GM12875 (cell line): Measurements from ENCODE around the gene LRBA.
"Not testable (repeated sequence)": the region's sequence is repeated elsewhere in the genome, so short reads cannot be mapped to it uniquely, and the experiment has no call there.

Experiments
- H3K4me3 ChIP-seq: one replicate; pipeline ENCODE4 v1.5.1; 2011; ENCODE audit warnings: low read depth, low read length, control low read depth
- CTCF ChIP-seq: IDR thresholded peaks from 2 replicates; pipeline ENCODE4 v1.5.1; 2011; ENCODE audit warnings: low read depth, mild to moderate bottlenecking, control low read depth, inconsistent platforms, low read length, moderate library complexity, borderline replicate concordance; ENCODE audit not compliant: insufficient read depth

LRBA gene

GRCh38 chr4:151031831-151032605 lies 16.9 kb upstream of the LRBA start:
- no peak for TF ChIP-seq CTCF

GRCh38 chr4:151029537-151029936 lies 14.5 kb upstream of the LRBA start:
- no peak for TF ChIP-seq CTCF
- no peak overlapping the region for H3K4me3 ChIP-seq

More at GRCh38 chr4:151031831-151032605, 16.9 kb upstream of the LRBA start:
- H3K4me3 ChIP-seq: no peak overlapping the region

- not testable (repeated sequence) for H3K4me3 ChIP-seq
Observed at GRCh38 chr4:151029006-151029405, 13.9 kb upstream of the LRBA start.

- no peak overlapping the region for H3K4me3 ChIP-seq
- TF ChIP-seq CTCF: no peak
Observed at GRCh38 chr4:151025759-151026158, 10.7 kb upstream of the LRBA start.

- no peak for TF ChIP-seq CTCF
- no peak overlapping the region for H3K4me3 ChIP-seq
Observed at GRCh38 chr4:151022586-151022985, 7.5 kb upstream of the LRBA start.

GRCh38 chr4:151021637-151022334 lies 6.7 kb upstream of the LRBA start:
- TF ChIP-seq CTCF: no peak
- H3K4me3 ChIP-seq: no peak overlapping the region

GRCh38 chr4:151015459-151016347 lies 619 bp upstream of the LRBA start:
- no peak for TF ChIP-seq CTCF
- H3K4me3 ChIP-seq: peak overlapping the region; percentile 88
